Esophagus muscularis mucosa (tissue), 4 donors: ENCODE results near the gene HOXA9. TPM values are rescaled to one million over a fixed set of nuclear protein-coding genes. Genes with fewer than 3 reads are reported as not detected.

Experiments used
- DNase-seq: peaks from one replicate; pipeline ENCODE4 v3.0.0-alpha.2; 2017; ENCODE audit errors: extremely low spot score
- H3K27ac ChIP-seq, 4 donors: fragments of 200-600 bp; sonication (generic); replicated peaks in 1 of 4; 1 replicate in 3 of 4; 2 replicates in 1 of 4; pipeline ENCODE4 v1.5.1; 2016 to 2019; ENCODE audit warnings: mild to moderate bottlenecking in 1 of 4
- H3K27me3 ChIP-seq, 4 donors: fragments of 200-600 bp; sonication (generic); one replicate each; pipeline versions ENCODE4 v1.5.1 to v1.6.0; 2016 to 2019
- H3K36me3 ChIP-seq, 4 donors: fragments of 200-600 bp; sonication (generic); one replicate each; pipeline ENCODE4 v1.5.1; 2016 to 2019
- H3K4me1 ChIP-seq, 4 donors: fragments of 200-600 bp; sonication (generic); one replicate each; pipeline ENCODE4 v1.5.1; 2016 to 2019
- H3K4me3 ChIP-seq, 4 donors: fragments of 200-600 bp; sonication (generic); 1 replicate in 2 of 4; 2 replicates in 2 of 4; pipeline ENCODE4 v1.5.1; 2016 to 2019; ENCODE audit warnings: mild to moderate bottlenecking in 4 of 4, moderate library complexity in 1 of 4
- H3K9me3 ChIP-seq, 4 donors: fragments of 200-600 bp; sonication (generic); 1 replicate in 3 of 4; 2 replicates in 1 of 4; pipeline ENCODE4 v1.5.1; 2016 to 2019
- EP300 ChIP-seq: sonication (generic); formaldehyde crosslinking; IDR thresholded peaks from one replicate; pipeline ENCODE4 v1.6.1; 2017; ENCODE audit warnings: antibody characterized with exemption
- POLR2A ChIP-seq: fragments of 450-650 bp; IDR thresholded peaks from one replicate; pipeline ENCODE4 v1.6.1; 2017; ENCODE audit warnings: antibody characterized with exemption, moderate library complexity, mild to moderate bottlenecking, low read depth
- POLR2AphosphoS5 ChIP-seq, 2 donors: sonication (generic); formaldehyde crosslinking; IDR thresholded peaks; one replicate each; pipeline ENCODE4 v1.6.1; 2017; ENCODE audit warnings: antibody characterized with exemption in 2 of 2
- WGBS: methylation state at CpG from one replicate; pipeline ENCODE4 v1.1.5; 2018; 5-methylcytosine and 5-hydroxymethylcytosine counted together
- intact Hi-C: fragments of 100-400 bp; cut with DNase I; formaldehyde crosslinking; loops from one replicate; pipeline ENCODE4 v1.15.1; 2023
- total RNA-seq, 4 donors: library from RNA; depleted of rRNA; stranded (reverse); fragments of >200 nt; gene quantifications; one replicate each; pipeline versions ENCODE4 v1.1.0 to v1.2.1, GENCODE V29; 2016
- TF ChIP-seq, protein P1 (sequence below), 3 experiments: fragments of 200-600 bp in 2 of 3; fragments of 450-650 bp in 1 of 3; sonication (generic) in 2 of 3; IDR thresholded peaks; one replicate each; pipeline ENCODE4 v1.5.1; 2017 to 2019; ENCODE audit warnings: antibody characterized with exemption in 3 of 3, mild to moderate bottlenecking in 2 of 3, moderate library complexity in 1 of 3

The HOXA9 gene
- total RNA-seq, 4 donors from 2014 or later: 0.50 TPM; not detected in 3

DNA sequence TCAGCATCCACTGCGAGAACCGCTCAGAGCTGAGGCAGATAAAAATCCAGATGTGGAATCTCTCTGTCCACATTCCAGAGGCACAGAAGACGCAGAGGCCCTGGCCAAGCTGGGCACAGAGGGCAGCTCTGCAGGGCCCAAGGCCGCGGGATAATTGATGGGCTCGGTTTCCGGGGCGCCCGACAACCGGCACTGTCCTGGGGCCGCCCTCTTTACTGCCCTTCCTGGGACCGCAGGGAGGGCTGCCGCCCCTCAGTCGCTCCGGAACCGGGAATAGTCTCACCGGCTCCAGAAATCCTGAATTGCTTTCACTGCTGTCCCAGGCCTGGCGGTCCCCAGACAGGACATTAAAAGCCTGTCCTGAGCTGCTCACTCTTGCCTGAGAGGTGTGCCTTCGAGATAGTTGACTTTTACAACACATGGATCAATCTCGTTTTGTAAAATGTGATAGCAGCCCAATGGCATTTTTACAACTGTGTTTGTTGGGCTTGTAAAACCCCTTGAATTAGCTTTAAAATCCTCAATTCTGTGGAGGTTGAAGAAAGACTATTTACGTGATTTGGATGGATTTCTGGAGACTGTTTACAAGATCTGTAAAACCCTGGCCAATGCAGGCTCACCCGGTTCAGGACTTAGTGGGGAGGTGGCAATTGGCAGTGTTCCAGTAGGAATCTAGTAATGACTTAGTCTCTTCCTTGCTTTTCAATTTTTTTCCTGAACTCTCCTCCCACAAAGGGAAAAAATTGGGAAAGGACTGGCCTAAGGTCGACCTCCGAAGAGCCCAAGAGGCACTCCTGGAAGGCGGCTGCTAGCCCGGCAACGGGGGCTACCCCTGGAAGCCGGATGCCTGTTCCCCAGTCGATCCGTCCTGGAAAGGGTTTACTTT, 16.3 kb downstream of the HOXA9 start:
- H3K36me3 ChIP-seq: no peaks in the 10 kb centered on the region
- no peak for DNase-seq
- TF ChIP-seq EP300 (no peak), POLR2AphosphoS5 (IDR thresholded peaks at IDR 0.05) (no peak), POLR2A (no peak)
- TF ChIP-seq, protein P1, sequence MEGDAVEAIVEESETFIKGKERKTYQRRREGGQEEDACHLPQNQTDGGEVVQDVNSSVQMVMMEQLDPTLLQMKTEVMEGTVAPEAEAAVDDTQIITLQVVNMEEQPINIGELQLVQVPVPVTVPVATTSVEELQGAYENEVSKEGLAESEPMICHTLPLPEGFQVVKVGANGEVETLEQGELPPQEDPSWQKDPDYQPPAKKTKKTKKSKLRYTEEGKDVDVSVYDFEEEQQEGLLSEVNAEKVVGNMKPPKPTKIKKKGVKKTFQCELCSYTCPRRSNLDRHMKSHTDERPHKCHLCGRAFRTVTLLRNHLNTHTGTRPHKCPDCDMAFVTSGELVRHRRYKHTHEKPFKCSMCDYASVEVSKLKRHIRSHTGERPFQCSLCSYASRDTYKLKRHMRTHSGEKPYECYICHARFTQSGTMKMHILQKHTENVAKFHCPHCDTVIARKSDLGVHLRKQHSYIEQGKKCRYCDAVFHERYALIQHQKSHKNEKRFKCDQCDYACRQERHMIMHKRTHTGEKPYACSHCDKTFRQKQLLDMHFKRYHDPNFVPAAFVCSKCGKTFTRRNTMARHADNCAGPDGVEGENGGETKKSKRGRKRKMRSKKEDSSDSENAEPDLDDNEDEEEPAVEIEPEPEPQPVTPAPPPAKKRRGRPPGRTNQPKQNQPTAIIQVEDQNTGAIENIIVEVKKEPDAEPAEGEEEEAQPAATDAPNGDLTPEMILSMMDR (IDR thresholded peaks at IDR 0.05): no peak
- peak overlapping the region in 2 of 4 donors; percentile 7 to 26 for H3K27ac ChIP-seq
- H3K27me3 ChIP-seq: peaks cover 24 to 89% (median 39%) of the 10 kb centered on the region in 4 donors
- H3K4me3 ChIP-seq: no peak overlapping the region
- 68% methylated on average over 23 of the region's 30 CpGs for WGBS
- intact Hi-C loops: loop anchor here (10.0 kb wide), 2 partner anchors 124 to 944 kb away; partner anchors contain the start of genes CBX3 and HNRNPA2B1
- peaks cover 35 to 52% (median 49%) of the 10 kb centered on the region in 4 donors for H3K4me1 ChIP-seq
- no peaks in the 10 kb centered on the region for H3K9me3 ChIP-seq

DNA sequence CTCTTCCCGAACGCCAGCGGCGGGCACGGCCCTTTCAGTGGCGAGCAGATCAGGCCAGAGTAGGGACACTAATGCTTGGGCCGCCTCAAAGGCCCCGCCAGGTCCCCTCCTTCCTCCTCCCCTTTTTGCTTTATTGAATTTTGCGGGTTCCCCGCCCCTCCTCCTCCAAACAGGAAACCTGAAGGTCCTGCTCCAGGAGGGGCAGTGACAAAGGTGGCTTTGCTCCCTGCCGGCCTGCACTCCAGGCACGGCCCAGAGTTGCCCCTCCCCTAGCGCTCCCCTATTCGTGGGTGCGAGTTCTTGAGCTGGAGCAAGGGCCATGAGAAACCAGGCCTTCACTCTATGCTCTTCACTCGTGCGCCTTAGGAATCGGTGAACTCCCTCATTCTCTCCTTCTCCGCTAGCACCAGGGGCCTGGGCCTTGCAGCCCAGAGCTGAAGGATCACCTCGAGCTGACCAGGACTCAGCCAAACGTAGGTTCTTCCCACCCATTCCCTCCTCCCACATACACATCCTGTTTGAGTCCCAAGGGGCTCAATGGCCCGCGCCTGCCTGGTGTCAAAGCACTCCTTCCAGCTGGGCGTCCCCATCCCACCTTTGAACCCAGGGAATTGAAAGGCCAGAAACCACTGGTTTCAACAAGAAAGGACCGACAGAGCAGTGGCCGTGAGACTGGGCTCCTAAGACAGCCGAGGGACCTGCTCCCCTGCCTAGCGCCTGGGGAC, 17.1 kb downstream of the HOXA9 start:
- Histone ChIP-seq H3K27me3 (peaks cover 17 to 82% (median 31%) of the 10 kb centered on the region in 4 donors), H3K4me3 (peak overlapping the region; percentile 37 to 53 (median 42)), H3K27ac (peak overlapping the region in 2 of 4 donors; percentile 30 to 43), H3K36me3 (no peaks in the 10 kb centered on the region), H3K4me1 (peaks cover 37 to 59% (median 52%) of the 10 kb centered on the region in 4 donors), H3K9me3 (no peaks in the 10 kb centered on the region)
- intact Hi-C loops: loop anchor here (10.0 kb wide), 2 partner anchors 123 to 943 kb away; partner anchors contain the start of genes CBX3 and HNRNPA2B1
- no peak for DNase-seq
- WGBS: 72% methylated on average over 22 of the region's 28 CpGs
- TF ChIP-seq POLR2A: no peak
- TF ChIP-seq EP300: no peak
- TF ChIP-seq, protein P1 (IDR thresholded peaks at IDR 0.05): no peak
- no peak for TF ChIP-seq POLR2AphosphoS5 (IDR thresholded peaks at IDR 0.05)

DNA sequence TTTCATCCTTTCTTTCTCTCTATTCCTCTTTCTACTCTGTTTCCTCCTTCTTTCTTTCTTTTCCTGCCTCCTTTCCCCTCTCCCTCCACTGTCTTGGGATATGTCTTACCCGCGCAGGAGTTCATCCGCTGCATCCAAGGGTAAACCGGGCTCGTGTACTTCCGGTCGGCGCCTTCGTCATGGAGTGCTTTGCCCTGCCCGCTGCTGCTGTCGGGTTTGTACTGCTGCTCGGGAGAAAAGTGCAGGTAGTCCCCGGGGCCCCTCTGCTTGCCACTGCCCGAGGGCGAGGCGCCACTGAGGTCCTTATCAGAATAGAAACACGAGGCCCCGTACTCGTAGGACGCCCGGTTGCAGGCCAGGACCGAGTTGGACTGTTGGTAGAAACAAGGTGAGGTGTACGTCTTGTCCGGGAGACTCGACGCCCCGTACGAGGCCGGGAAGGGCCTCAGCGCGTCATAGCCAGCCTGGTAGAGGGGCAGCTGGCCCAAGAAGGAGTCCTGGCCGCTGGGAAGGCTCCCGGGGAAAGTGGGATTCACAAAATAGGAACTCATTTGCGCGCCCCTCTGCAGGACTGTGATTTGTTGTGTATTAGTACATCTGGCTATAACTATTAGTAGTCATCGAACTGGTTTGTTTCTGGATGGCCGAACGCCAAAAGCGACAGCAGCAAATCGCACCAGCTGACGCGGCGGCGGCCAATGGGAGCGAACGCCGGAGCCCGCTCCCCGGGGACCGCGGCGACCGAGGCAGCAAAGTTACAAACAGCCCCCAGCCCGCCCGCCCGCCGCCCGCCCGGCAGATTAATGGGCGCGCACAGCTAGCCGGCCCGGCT, 17.9 kb downstream of the HOXA9 start, which contains the start of gene HOXA6:
HOXA6 (minus strand) TSS at position 576 of the 832 bp plus-strand sequence; CDS start at position 551, 25 bp downstream.
- Histone ChIP-seq H3K27me3 (peaks cover 11 to 74% (median 24%) of the 10 kb centered on the region in 4 donors), H3K4me3 (peak within 1 kb of the TSS; percentile 37 to 53 (median 42)), H3K36me3 (no peaks in the 10 kb centered on the region), H3K4me1 (peaks cover 40 to 53% (median 47%) of the 10 kb centered on the region in 4 donors), H3K9me3 (no peaks in the 10 kb centered on the region), H3K27ac (peak within 1 kb of the TSS in 2 of 4 donors; percentile 30 to 43)
- 48% methylated on average over 43 of the region's 63 CpGs for WGBS
- intact Hi-C loops: loop anchor here (10.0 kb wide), 2 partner anchors 123 to 943 kb away; partner anchors contain the start of genes CBX3 and HNRNPA2B1
- no peak for DNase-seq
- TF ChIP-seq POLR2A: no peak
- TF ChIP-seq, protein P1 (IDR thresholded peaks at IDR 0.05): no peak
- no peak for TF ChIP-seq EP300
- no peak for TF ChIP-seq POLR2AphosphoS5 (IDR thresholded peaks at IDR 0.05)
